ENCODE results near the gene TARBP2.

- TF ChIP-seq CTCF (conservative IDR thresholded peaks at IDR 0.05; ENCODE audit: low read depth, low read length) (no peak), EZH2 (IDR thresholded peaks at IDR 0.05; ENCODE audit: low read length, unreplicated experiment) (no peak), EZH2phosphoT487 (IDR thresholded peaks at IDR 0.05; ENCODE audit: borderline replicate concordance, low read length) (no peak)
These were observed 4.0 kb downstream of the TARBP2 start for GRCh38 chr12:53505086-53505485.

Measured in PC-3 (cell line).